Endothelial cell of umbilical vein (primary cell): ENCODE results near the gene TYW1. TPM values are rescaled to one million over a fixed set of nuclear protein-coding genes. Genes with fewer than 3 reads are reported as not detected.

Experiments
- BruUV-seq: library from RNA; stranded (reverse); fragments of 400-500 nt; replicated peaks from 2 replicates; lab custom pipeline; 2021; lab: Mats Ljungman, UMichigan
- CTCF ChIA-PET: fragments of 300-600, 350-600 bp; sonication (Branson Sonifier 250); formaldehyde crosslinking; loops from one replicate; lab custom pipeline; 2021; ENCODE audit warnings: antibody characterized with exemption, inconsistent platforms; lab: Charles Lee
- POLR2A ChIA-PET: fragments of 300-600, 350-600 bp; sonication (Branson Sonifier 250); formaldehyde crosslinking; loops from one replicate; lab custom pipeline; 2021; ENCODE audit warnings: antibody characterized with exemption, inconsistent platforms; lab: Charles Lee
- DNase-seq: peaks from one replicate; pipeline ENCODE4 v3.0.0-alpha.2; 2011; ENCODE audit warnings: low read depth, low spot score
- FAIRE-seq: peaks from 2 replicates; lab custom pipeline; 2011; peaks lifted over from hg19 to GRCh38; lab: Jason Lieb, UNC
- H2AFZ ChIP-seq: 2 replicates; pipeline ENCODE4 v1.6.0; 2012; ENCODE audit warnings: low read depth, low read length, control low read depth, inconsistent platforms
- H3K27ac ChIP-seq: 2 replicates; pipeline ENCODE4 v1.5.1; 2011; ENCODE audit warnings: low read depth, mild to moderate bottlenecking, control low read depth, low read length, moderate library complexity; ENCODE audit not compliant: insufficient read depth
- H3K27me3 ChIP-seq, 2 experiments: 2 replicates each; pipeline versions ENCODE4 v1.6.0 to v1.6.1; 2011; ENCODE audit warnings: low read length in 2 of 2, mixed read lengths in 1 of 2; ENCODE audit not compliant: control insufficient read depth in 2 of 2, insufficient read depth in 2 of 2
- H3K36me3 ChIP-seq, 2 experiments: 2 replicates in 1 of 2; 3 replicates in 1 of 2; pipeline ENCODE4 v1.5.1; 2011; ENCODE audit warnings: low read length in 2 of 2, mild to moderate bottlenecking in 1 of 2, moderate library complexity in 1 of 2; ENCODE audit not compliant: control insufficient read depth in 2 of 2, insufficient read depth in 2 of 2; ENCODE audit errors: extremely low read depth in 1 of 2
- H3K4me1 ChIP-seq: 3 replicates; pipeline ENCODE4 v1.5.1; 2011; ENCODE audit warnings: mild to moderate bottlenecking, low read length; ENCODE audit not compliant: control insufficient read depth, insufficient read depth; ENCODE audit errors: extremely low read depth
- H3K4me2 ChIP-seq: 2 replicates; pipeline ENCODE4 v1.6.1; 2011; ENCODE audit warnings: low read length, control low read depth, mixed read lengths; ENCODE audit not compliant: insufficient read depth
- H3K4me3 ChIP-seq, 3 experiments: fragments of 200-600 bp in 1 of 3; sonication (generic), shearing (Covaris generic) in 1 of 3; replicated peaks in 1 of 3; 2 replicates each; pipeline ENCODE4 v1.5.1; 2011 to 2016; ENCODE audit warnings: control low read depth in 3 of 3, low read length in 3 of 3, mild to moderate bottlenecking in 2 of 3, inconsistent platforms in 1 of 3, low read depth in 1 of 3, moderate library complexity in 1 of 3; ENCODE audit not compliant: insufficient read depth in 1 of 3
- H3K79me2 ChIP-seq: 2 replicates; pipeline ENCODE4 v1.6.0; 2012; ENCODE audit warnings: low read length, inconsistent platforms; ENCODE audit not compliant: control insufficient read depth, insufficient read depth
- H3K9ac ChIP-seq: replicated peaks from 2 replicates; pipeline ENCODE3; 2011; ENCODE audit warnings: low read length, control low read depth; ENCODE audit not compliant: insufficient read depth; ENCODE audit errors: extremely low read depth
- H3K9me1 ChIP-seq: replicated peaks from 3 replicates; pipeline ENCODE4 v1.6.0; 2011; ENCODE audit warnings: mild to moderate bottlenecking, low read length; ENCODE audit not compliant: control insufficient read depth, insufficient read depth; ENCODE audit errors: extremely low read depth
- H3K9me3 ChIP-seq: replicated peaks from 2 replicates; pipeline ENCODE4 v1.5.1; 2012; ENCODE audit warnings: low read length, inconsistent platforms; ENCODE audit not compliant: control insufficient read depth, insufficient read depth
- H4K20me1 ChIP-seq: replicated peaks from 2 replicates; pipeline ENCODE3; 2011; ENCODE audit warnings: mild to moderate bottlenecking, low read length; ENCODE audit not compliant: control insufficient read depth, insufficient read depth; ENCODE audit errors: extremely low read depth
- GATA2 ChIP-seq: IDR thresholded peaks from 2 replicates; pipeline ENCODE4 v1.7.0; 2011; ENCODE audit warnings: low read depth, mild to moderate bottlenecking, moderate library complexity, mixed read lengths, low read length; ENCODE audit not compliant: insufficient read length, insufficient read depth
- MYC ChIP-seq: IDR thresholded peaks from one replicate; pipeline ENCODE4 v1.6.1; 2011; ENCODE audit warnings: mild to moderate bottlenecking, low read depth, low read length
- POLR2AphosphoS5 ChIP-seq: IDR thresholded peaks from 2 replicates; pipeline ENCODE4 v1.6.1; 2012; ENCODE audit warnings: low read depth, mild to moderate bottlenecking, control low read depth, low read length, moderate library complexity; ENCODE audit not compliant: insufficient read depth
- dilution Hi-C: fragments of 300-500 bp; cut with MboI; formaldehyde crosslinking; loops from one replicate; pipeline ENCODE4 v1.15.0; 2019; ENCODE audit warnings: low sequenced_read_pairs; ENCODE audit not compliant: extremely low pct_ligation_motif_present
- intact Hi-C: fragments of 100-400 bp; cut with micrococcal nuclease; formaldehyde crosslinking; loops from one replicate; pipeline ENCODE4 v1.10.0; 2022
- polyA plus RNA-seq, 4 experiments: library from polyadenylated mRNA; depleted of rRNA in 3 of 4; stranded (reverse) in 3 of 4; unstranded in 1 of 4; fragments of >200 nt; gene quantifications; 2 replicates each; pipeline versions ENCODE4 v1.2.1 to v1.2.3, GENCODE V29; 2011 to 2012; ENCODE audit warnings: missing spikeins in 1 of 4
- total RNA-seq: library from RNA; stranded (reverse); gene quantifications from 2 replicates; pipeline ENCODE4 v1.2.3, GENCODE V29; 2021
- TF ChIP-seq, protein P1 (sequence below), 2 donors: IDR thresholded peaks; 1 replicate in 1 of 2; 2 replicates in 1 of 2; pipeline ENCODE4 v1.5.1; 2011; ENCODE audit warnings: low read length in 2 of 2, mild to moderate bottlenecking in 2 of 2, moderate library complexity in 2 of 2, control low read depth in 1 of 2, inconsistent platforms in 1 of 2, low read depth in 1 of 2; ENCODE audit not compliant: insufficient read depth in 1 of 2; ENCODE audit errors: extremely low read depth in 1 of 2

Gene TYW1
- total and polyA plus RNA-seq, 2 donors (not counting 3 experiments of a cell fraction or from before 2014, with no cell fraction given), result 7.7 to 15.9 TPM

DNA sequence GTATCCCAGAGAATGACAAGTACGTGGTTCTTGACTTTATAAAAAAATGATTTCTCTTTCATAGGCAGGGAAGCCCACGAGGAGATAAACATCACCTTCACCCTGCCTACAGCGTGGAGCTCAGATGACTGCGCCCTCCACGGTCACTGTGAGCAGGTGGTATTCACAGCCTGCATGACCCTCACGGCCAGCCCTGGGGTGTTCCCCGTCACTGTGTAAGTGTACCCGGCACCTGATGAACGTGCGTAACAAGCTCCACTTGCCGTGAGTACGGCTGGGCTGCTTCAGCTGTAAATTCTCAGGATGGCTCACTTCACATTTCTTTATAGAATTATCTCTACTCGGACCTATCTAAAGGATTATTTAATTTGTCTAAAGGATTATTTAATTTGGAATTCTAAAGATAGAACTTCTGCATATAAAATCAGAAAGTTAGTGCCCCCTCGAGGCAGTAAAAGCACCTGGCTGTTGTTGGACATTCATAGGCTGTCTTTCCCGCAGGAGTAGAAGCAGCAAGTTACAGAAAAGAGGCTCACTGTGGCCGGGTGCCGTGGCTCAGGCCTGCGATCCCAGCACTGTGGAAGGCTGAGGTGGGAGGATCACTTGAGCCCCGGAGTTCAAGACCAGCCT lies 48.0 kb upstream of the TYW1 start:
- dilution Hi-C loops (no loop called here), intact Hi-C loops (no loop called here)
- no peaks in the 10 kb centered on the region for H3K9me1 ChIP-seq
- no peak for DNase-seq
- H2AFZ ChIP-seq, result no peak overlapping the region
- TF ChIP-seq, protein P1, sequence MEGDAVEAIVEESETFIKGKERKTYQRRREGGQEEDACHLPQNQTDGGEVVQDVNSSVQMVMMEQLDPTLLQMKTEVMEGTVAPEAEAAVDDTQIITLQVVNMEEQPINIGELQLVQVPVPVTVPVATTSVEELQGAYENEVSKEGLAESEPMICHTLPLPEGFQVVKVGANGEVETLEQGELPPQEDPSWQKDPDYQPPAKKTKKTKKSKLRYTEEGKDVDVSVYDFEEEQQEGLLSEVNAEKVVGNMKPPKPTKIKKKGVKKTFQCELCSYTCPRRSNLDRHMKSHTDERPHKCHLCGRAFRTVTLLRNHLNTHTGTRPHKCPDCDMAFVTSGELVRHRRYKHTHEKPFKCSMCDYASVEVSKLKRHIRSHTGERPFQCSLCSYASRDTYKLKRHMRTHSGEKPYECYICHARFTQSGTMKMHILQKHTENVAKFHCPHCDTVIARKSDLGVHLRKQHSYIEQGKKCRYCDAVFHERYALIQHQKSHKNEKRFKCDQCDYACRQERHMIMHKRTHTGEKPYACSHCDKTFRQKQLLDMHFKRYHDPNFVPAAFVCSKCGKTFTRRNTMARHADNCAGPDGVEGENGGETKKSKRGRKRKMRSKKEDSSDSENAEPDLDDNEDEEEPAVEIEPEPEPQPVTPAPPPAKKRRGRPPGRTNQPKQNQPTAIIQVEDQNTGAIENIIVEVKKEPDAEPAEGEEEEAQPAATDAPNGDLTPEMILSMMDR (IDR thresholded peaks at IDR 0.05; ENCODE audit: extremely low read depth in 1 of 2, insufficient read depth in 1 of 2, low read depth in 1 of 2, low read length in 2 of 2), result no peak
- TF ChIP-seq MYC (no peak), GATA2 (no peak), POLR2AphosphoS5 (no peak)
- H3K9me3 ChIP-seq, result no peaks in the 10 kb centered on the region
- ChIA-PET CTCF (no interaction called here), POLR2A (no interaction called here)
- no peaks in the 10 kb centered on the region for H3K27me3 ChIP-seq
- peaks cover 47% of the 10 kb centered on the region for H3K4me1 ChIP-seq
- no TSS peak for BruUV-seq
- no peaks in the 10 kb centered on the region for H4K20me1 ChIP-seq
- peaks cover 7% of the 10 kb centered on the region for H3K79me2 ChIP-seq
- H3K4me3 ChIP-seq, result no peak overlapping the region
- H3K36me3 ChIP-seq, result peaks cover 11 to 16% of the 10 kb centered on the region in 2 experiments
- no peak overlapping the region for H3K4me2 ChIP-seq
- no peak overlapping the region for H3K27ac ChIP-seq
- no peak for FAIRE-seq
- no peak overlapping the region for H3K9ac ChIP-seq
